SHP77 treated with DMSO at 0.1 percent for 48 hours (cell line): Measurements from ENCODE around the gene PRSS53.

Source experiments
- DNase-seq: peaks from one replicate; lab custom pipeline; 2025; lab: John Stamatoyannopoulos, UW

PRSS53 gene

GRCh38 chr16:31077592-31078396 lies 10.9 kb downstream of the PRSS53 start:
- DNase-seq, result no peak

GRCh38 chr16:31077024-31077423 lies 11.7 kb downstream of the PRSS53 start:
- DNase-seq, result no peak

- DNase-seq, result no peak
These were observed 12.4 kb downstream of the PRSS53 start for GRCh38 chr16:31076319-31076718.

DNA sequence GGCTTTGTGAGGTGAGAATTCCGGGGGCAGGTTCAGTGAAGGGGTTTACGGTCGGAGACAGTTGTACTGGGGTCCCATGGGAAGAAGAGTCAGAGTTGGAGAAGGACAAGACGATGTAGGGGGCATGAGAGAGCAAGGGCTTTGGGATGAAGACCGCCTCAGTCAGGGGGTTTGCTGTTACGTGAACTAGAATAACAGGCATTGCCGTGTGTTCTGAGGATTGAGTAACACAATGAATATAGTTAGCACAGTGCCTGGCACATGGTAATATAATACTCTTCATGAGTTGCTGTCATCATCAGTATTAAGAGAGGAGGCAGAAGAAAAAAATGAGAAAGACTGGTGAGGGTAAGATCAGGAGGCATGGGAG lies 13.9 kb downstream of the PRSS53 start:
- DNase-seq, result no peak

DNA sequence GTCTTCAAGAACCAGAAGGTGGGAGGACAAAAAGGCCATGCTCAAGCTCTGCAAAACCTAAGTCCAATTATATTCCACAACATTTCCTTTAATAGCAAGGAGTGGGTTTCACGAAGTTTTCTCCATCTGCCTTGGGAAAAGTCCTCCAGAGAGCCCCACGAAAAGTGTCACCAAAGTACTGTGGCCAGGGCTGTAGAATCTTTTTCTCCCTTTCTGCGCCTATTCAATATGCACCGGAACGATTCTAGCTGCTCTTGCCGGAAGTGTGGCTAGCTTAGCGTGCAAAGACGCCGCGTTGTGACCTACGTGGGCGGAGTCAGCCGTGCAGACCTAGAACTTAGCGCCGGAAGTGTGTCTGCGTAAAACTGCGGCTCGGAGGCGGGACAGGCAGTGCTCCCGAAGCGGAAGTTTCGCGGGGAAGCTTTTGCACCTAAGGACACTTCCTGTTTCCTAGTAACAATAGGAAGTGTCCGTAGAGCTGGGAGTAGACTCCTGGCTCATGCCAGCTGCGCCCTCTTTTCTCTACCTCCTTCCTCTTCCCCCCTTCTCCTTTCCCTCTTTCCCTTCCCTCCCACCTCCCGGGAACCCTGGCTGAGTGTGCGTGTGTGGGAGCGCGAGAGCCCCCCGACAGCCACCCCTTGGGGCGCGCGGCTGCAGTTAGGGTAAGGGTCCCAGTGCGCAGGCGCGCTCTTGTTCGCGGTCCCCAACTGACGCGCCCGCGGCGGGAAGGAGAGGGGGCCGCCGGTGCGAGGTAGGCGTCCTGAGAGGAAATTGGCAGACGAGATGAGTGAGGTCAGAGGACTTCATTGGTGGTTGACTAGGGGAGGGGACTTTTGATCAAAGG lies 14.6 kb downstream of the PRSS53 start, which contains the start of the genes ZNF646 and ZNF668:
Gene ZNF646, plus strand, starts transcription at position 453 of the 844 bp plus-strand sequence. CDS start 1,903 bp downstream, outside the sequence.
Gene ZNF668, minus strand, starts transcription at position 271 of the 844 bp plus-strand sequence. CDS start 9,781 bp downstream, outside the sequence.
- peak; percentile 99 for DNase-seq

DNA sequence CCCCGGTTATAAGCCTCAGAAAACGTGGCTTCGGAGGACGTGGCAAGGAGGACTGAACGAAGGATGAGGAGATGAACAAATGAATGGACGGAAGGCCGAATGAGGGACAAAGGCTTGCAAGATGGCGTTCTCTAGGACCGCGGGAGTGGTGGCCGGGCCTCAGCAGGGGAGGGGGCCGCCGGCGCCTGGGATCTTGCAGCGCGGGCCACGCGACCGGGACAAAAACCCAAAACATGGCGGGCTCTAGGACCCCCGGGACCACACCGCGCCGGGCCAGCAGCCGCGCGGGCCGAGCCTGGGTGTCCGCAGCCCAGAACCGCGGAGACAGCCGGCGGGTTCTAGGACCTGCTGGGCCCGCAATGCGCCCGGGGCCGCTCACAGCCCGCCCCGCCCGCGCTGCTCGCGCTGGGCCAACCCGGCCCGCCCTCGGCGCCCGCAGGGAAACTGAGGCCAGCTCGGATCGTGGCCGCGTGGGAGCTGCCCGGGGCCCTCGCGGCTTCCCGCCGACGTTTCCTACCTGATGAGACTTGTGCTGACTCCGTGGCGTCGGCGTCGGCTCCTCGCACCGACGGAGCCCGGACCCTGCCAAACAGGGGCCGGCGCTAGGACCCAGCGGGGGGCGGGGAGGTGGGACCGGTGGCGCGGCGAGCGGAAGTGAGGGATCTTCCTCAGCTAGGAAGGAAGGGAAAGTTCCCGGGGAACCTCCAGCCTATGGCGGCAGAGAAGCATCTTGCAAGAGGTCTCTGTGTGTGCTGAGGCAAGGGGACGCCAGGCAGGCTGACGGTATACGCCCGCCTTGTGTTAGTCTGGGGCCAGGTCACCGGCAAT lies 15.4 kb downstream of the PRSS53 start:
- DNase-seq, result peak; percentile 84

DNA sequence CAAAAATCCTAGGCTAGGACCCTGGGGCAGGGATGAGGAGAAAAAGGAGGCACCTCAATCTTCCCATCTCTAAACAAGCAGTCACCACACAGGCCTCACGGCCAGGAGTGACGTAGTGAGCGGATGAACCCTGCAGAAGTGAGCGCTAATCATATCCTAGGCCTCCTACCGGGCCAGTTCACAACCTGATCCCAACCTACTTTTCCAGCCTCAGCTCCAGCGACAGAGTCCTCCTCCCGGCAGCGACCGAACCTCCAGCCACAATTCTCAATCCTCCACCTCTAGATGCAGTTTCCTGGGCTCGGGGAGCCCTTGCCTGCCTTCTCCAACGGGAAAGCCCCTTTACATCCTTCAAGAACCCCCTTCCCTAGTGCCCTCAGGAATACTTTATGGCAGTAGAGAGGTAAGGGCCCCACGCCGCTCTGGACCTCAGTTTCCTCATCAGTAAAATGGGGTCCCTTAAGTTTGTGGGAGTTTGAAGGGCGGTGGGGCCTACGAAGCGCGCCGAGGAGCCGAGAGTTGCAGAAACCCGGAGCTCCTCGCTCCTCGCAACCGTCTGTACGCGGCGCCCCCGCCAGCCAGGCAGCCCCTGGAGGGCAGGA lies 16.1 kb downstream of the PRSS53 start:
- DNase-seq, result no peak

DNA sequence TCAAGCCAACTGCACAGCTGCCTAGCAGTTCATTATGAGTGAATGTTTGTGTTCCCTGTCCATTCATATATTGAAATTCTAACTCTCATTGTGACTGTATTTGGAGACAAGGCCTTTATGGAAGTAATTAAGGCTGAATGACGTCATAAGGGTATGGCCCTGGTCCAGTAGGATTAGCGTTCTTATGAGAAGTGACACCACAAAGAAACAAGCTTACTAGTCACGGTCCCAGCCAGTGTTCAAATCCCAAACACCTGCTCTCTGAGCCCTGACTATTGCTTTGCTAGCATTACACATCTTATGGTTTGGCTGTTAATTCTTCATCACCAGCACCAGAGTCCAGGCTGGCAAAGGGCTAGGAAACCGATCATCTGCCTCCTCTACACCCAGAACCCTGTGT lies 16.9 kb downstream of the PRSS53 start:
- peak; percentile 58 for DNase-seq

DNA sequence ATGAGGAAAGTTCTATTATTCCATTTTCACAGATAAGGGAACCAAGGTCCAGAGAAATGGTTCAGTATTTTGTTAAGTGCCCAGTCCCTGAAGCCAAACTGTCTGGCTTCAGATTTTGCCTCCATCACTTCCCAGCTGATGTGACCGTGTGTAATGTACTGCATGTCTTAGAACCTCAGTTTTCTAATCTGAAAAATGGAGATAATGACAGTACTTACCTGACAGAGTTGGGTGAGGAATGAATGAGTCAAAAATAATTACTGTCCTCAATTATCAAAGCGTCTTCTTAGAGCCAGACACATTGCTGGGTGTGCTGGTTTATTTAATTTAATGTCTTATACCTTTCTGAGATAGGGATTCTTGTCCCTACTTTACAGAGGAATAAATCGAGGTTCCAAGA lies 21.4 kb downstream of the PRSS53 start:
- DNase-seq, result no peak

DNA sequence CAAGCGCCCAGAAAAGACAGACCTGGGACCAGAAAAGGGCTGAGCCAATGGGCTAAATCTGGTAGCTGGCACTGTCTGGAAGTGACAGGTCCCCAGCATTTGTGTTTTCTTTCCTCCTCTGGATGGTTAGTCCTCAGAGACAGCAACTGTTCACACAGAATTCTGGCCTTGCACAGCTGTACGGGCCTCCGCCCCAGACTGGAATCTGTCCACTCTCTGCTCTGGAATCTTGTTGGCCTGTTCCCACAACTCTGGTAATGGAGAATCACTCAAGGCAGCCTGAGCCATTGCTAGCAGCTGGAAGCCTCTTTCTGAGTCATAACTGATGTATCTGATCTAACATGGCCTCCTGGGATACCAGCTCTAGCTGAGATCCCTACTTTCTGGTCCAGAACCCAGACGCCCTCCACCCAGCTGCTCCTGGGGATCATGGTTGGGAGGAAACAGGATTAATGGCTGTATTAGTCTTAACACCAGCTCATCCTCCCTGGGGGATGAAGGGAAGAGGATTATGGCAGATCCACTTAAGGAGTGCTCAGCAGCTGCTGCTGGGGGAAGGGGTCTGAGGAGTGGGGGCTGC lies 23.8 kb downstream of the PRSS53 start:
- no peak for DNase-seq

DNA sequence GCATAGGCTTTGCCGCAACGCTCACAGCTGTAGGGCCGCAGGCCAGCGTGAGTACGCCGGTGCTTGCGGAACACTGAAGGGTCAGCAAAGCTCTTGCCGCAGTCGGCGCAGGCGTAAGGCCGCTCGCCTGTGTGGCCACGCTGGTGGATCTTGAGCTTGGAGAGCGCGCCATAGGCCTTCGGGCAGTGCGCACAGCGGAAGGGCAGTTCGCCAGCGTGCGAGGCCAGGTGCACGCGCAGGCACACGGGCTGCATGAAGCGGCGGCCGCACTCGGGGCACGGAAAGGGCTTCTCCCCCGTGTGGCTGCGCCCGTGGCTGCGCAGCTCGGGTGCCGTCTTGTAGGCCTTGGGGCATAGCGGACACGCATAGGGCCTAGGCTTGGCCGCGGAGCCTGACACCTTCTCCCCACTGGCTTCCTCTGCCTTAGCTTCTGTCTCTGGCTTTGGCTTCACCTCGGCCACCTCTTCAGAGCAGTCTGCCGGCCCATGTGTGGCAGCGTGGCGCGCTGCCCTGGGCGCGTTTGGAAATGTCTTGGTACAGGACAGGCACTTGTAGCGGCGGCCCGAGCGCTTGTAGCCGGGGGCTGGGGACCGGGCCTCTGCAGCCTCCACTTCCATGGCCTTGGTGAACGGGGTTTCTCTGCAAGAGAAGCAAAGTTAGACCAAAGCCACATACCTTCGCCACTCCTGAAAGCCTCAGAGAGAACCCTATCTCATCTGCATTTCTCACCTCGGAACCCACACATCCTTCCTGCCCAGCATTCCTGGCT lies 24.7 kb downstream of the PRSS53 start:
- DNase-seq, result no peak

DNA sequence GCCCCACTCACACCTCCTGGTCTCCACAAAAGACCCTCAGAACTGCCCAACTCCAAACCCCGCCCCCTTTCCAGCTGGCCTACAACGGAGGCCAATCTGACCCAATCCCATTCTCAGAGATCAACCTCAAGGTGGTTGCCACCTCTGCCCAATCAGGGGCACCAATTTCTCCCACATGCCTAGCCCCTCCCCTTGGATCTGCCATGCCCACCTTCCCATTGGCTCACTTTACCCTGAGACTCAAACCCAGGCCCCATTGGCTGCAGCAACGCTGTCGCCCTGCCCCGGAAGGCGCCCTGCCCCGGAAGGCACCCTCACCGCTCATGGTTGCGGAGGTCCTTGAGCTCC lies 25.3 kb downstream of the PRSS53 start:
- no peak for DNase-seq

GRCh38 chr16:31061813-31062440 lies 26.8 kb downstream of the PRSS53 start:
- DNase-seq, result no peak

GRCh38 chr16:31061126-31061812 lies 27.5 kb downstream of the PRSS53 start:
- DNase-seq, result no peak

DNA sequence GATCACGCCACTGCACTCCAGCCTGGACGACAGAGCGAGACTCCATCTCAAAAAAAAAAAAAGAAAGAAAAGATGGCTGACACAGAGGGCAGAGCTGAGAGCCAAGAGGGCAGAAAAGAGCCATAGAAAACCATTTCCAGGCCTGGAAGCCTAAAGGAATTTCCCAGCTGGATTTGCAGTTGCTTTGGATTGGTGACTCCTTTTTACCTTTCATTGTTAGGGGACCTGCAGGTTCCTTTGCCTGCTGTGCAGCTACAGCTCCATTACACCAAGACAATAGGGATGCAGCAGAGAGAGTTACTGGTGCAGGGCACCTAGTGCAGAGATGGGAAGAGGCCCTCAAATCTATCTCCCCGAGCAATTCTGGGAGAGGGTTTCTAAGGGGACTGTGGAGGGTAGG lies 33.1 kb downstream of the PRSS53 start:
- no peak for DNase-seq

- DNase-seq, result no peak
These were observed 36.6 kb downstream of the PRSS53 start for GRCh38 chr16:31052114-31052513.

DNA sequence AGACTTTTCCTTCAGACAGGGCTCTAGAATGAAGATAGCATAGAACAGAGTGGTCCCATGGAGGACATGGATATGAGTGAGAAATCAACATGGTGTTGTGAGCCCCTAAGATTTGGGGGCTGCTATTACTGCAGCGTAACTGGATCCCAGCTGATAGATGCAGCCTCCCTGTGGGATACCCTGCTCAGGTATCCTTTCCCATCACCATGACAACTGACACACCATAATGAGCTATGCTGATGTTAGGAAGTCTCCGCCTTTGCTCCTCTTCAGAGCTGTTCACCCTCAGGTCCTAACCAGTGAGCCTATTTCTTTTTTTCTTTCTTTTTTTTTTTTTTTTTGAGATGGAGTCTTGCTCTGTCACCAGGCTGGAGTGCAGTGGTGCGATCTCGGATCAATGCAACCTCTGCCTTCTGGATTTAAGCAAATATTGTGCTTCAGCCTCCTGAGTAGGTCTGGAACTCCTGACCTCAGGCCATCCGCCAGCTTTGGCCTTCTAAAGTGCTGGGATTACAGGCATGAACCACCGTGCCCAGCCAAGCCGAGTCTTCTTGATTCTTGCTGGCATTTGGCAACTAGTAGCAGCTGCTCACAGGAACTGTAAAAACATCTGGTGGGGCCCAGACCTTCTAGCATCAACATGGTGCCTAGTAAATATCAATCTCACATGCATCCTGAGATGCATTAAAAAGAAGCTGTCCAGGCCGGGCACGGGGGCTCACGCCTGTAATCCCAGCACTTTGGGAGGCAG lies 38.3 kb downstream of the PRSS53 start:
- no peak for DNase-seq

DNA sequence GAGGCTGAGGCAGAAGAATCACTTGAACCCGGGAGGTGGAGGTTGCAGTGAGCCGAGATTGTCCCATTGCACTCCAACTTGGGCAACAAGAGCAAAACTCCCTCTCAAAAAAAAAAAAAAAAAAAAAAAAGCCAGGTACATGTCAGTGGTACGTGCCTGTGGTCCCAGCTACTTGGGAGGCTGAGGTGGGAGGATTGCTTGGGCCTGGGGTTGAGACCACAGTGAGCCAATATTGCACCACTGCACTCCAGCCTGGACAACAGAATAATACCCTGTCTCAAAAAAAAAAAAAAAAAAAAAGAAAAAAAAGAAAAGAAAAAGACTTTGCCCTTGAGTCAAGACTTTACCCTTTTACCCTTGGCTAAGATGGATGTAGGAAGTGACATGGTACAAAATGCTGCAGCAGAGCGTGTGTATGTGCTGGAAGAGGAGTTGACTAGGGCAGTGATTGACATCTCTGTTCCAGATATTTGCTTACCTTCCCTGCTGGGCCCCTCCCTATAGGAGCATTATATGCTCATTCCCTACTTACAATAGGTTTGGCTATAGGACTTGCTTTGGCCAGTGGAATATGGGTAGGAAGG lies 44.8 kb downstream of the PRSS53 start:
- DNase-seq, result no peak
